ENCODE data around the gene SIK2.
"Not testable (repeated sequence)": the region's sequence is repeated elsewhere in the genome, so short reads cannot be mapped to it uniquely, and the experiment has no call there.

SIK2 gene

DNA sequence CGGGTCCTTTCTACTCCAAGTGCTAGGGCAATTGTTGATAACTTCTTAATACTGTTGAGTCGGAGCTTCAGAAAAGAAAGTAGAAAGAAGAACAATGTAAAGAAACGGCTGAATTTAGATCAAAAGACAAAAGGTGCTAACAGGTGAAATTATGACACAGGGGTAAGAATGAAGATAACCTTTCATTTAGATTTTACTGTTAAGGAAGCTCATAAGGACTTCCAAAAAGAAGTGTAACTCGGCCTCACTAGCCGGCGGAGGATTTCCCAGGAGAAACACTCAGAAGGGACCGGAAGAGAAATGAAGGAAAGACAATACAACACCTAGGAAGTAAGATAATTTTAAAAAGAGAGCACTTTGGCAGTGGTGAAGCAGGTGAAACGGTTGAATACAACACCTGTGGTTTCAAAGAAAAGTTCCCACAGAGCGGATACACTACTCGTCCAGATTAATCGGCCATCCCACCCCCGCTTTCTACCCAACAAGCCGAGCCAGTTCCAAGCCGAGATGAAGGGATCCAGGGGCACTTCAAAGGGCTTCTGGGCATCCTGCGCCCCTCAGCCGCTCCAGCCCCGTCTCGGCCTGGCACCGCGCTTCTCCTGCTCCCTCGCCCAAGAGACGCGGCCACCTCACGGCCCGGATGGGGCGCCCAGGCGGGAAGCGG is 163.2 kb downstream of the SIK2 start:
- DNase-seq: peak; percentile 19

DNA sequence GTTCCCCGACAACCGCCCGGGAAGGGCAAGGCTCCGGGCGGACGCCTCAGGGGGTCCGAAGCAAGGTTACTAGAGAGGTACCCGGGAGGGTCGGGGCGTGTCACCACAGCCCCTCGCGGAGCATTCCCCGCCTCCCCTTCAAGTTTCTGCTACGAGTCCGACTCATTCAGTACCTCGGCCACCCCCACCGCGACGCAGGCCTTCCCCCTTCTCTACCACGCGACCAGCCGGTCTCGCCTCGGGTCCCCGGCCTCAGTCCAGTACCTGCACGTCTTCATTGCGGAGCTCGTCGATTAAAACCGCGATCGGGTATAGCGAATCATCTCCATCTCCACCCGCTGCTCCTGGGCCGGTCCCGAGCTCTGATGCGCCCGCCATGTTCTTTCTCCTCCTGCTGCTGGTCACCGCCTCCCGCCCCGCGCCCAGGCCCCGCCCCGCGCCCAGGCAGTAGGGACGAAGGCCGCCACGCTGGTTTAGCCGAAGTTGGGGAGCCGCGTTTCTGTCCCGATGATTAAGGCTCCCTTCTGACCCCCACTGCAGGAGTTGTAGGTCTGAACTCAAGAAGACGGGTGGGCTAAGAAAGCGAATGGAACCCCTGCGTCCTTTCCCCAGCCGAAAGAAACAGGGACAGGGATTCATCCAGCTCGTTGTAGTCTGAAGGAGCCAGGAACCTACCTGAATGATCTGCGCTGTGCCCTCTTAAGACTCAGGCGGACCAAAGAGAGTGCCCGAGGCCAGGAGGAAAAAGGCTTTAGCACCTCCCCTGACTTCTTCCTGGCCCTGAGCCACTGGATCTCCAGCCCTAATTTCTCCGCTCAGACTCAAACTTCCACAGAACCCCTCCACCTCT is 164.0 kb downstream of the SIK2 start, which contains the start of gene PPP2R1B:
PPP2R1B (minus strand) TSS at position 406 of the 850 bp plus-strand sequence; CDS start at position 378, 28 bp downstream.
- DNase-seq: peak; percentile 36

DNA sequence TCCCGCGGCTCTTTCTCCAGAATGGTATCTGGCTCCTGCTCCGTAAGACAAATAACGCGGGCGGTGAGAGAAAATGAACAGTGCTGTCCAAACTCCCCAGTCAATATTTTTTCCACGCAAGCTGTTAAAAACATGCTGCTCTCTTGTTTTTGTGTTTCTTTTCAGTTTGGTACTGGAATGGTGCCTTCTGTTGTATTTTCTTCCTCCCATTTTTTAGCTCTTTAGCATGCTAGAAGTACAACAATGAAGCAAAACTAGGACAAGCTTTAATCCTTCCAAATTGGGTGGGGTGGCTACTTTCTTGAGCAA is 164.5 kb downstream of the SIK2 start:
- DNase-seq: no peak

DNA sequence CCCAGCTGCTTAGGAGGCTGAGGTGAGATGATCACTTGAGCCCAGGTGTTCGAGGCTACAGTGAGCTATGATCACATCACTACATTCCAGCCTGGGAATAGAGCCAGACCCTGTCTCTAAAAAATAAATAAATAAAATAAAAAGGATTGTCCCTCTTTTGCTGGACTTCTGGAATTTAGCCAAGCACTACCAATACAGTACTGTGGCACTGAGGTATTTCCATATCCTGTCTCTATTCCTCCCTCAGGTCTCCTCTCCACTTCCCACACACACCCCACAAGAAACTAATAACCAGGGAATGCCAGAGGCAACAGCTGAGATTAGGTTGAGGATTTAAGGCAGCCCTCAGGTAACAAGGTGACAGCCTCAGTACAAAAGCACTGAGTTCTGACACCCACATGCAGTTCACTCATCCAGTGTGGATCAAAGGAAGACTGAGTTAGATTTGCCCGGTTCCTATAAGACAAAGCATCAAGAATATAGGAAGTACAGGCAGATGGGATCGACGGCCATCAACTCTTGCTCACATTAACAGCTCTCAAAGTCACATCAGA is 168.4 kb downstream of the SIK2 start:
- DNase-seq: peak; percentile 6

DNA sequence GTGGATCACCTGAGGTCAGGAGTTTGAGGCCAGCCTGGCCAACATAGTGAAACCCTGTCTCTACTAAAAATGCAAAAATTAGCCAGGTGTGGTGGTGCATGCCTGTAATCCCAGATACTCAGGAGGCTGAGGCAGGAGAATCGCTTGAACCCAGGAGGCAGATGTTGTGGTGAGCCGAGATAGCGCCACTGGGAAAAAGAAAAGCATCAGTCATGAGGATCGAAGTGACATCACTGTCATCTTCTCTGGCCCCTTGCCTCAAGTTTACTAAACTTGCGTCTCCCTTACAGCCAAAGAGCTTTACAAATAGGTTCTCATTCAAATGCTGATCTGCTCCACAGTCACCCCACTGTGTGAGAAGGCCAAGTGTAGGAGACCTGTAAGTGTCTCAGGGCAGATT is 169.0 kb downstream of the SIK2 start:
- DNase-seq: not testable (repeated sequence)

DNA sequence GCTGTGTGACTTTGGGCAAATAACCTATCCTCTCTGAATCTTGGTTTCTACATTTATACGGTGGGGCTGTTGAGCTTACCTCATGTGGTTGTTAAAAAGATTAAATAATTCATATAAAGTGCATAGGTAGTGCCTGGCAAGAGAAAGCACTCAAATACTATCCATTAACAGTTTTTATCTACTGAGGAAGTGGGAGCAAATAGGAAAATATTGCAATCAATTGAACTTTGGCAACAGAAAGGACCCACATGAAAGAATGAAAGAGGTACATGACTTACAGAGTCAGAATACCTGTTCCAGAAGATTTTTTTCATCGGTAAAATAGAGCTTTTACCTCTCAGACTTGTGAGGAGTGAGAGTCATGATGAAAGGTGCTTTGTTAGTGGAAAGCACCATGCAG is 170.3 kb downstream of the SIK2 start:
- no peak for DNase-seq

DNA sequence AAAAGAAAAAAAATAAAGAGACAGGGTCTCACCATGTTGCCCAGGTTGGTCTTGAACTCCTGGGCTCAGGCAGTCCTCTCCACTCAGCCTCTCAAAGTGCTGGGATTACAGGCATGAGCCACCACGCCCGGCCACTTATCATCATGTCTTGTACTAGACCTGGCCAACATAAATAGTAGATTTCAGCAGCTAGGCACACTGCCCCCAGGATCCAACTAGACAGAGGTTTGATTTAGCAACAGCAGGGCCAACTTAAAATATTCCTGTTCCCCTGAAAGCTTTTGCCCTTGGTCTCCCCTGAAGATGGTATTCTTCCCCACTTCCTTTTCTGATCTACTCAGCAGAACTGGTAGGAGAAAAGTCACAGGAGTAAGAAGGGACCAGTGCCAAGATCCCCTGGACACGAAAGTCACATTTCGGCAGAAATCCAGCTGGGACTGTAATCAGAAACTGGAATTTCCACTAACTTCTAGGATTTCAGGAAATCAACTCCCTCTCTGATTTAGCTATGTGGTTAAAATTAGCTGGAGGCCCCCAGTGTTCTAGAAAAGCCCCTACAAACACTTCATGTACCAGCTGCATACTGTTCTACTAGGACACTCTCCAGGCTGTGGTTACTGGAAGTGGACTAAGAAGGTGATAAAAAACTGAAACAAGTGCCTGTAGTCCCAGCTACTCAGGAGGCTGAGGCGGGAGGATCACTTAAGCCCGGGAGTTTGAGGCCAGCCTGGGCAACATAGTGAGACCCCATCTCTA is 172.9 kb downstream of the SIK2 start:
- no peak for DNase-seq

DNA sequence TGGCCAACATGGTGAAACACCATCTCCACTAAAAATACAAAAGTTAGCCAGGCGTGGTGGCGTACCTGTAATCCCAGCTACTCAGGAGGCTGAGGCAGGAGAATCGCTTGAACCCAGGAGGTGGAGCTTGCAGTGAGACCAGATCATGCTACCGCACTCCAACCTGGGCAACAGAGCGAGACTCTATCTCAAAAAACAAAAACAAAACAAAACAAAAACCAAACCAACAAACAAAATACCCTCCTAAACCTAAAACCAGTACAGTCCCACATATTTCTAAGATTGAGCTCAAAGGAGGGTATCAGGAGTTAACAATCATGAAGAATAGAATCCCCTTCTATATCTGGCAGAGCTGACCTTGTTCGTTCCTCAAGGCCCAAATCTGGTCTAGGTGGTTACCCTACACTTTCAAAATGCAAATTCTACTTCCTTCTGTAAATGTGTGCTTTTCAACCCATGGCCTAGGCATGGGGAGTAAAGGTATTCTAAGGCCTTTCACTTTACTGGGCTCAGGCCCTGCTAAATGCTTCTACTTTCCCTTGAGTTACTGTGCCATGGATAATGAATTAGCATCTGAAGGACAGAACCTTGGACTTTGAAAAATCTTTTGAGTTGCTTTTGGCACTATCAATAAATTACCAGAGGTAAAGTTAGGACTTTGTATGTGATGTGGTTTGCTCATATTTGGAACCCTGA is 174.3 kb downstream of the SIK2 start:
- no peak for DNase-seq

DNA sequence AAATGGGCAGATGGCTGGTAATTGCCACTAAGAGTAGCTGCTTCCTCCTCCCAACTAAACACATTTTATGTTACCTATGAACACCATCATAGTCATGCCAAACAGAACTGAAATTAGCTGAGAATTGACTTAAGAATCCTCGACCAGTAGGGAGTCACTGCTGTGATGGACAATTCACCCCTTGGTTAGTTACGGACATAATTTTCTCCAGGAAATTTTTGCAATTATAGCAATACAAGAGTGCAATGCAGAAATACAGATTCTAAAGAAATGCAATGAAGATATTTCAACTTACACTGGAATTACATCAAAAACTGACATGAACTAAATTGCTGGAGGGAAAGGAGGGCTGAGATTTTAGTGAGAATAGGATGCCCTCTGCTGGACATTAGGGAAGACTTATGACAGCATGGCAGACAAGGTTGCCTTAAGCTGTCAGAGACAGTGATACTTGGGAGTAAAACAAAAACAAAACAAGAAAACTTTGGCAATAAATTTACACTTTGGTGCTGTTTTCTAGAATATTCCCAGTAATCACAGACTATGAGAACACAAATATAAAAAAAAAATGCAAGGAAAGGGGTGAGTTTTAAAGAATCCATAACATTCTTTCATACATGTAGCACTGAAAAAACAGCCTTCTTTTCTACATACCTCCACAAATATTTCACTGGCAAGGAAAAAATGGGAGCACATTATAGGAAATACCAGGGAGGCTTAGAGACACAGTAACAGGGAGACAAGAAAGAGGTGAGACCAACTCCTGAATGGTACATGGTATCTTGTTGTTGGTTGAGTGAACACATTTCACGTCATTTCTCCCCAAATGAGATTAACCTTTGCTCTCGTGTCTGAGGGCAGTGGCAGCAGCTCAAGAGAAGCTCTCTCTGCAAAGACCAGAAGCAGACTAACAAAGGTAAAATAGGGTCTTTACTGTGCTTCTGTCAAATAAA is 175.1 kb downstream of the SIK2 start:
- peak; percentile 70 for DNase-seq

DNA sequence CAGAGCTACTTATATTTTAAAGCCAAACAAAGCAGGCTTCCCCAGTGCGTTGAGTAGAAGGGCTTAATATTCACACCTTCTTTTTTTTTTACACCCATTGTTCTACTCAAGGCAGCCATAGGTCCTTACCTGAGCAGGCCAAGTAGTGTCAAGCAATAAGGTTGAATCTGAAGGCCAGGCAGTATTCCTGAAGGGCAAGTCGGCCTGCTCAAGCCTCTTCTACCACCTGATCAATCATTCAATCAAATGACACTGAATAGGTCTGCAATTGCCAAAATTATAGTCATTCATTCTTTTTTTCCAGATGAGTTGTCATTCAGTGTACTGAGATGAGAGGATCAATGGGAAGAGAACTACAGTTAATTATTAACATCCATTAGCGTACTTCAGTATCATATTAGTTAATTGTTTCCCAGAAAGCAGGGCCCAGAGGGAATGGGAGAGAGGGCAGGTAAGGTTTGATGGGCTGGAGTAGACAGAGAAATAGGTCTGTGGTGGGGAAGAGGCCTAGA is 175.9 kb downstream of the SIK2 start:
- no peak for DNase-seq

DNA sequence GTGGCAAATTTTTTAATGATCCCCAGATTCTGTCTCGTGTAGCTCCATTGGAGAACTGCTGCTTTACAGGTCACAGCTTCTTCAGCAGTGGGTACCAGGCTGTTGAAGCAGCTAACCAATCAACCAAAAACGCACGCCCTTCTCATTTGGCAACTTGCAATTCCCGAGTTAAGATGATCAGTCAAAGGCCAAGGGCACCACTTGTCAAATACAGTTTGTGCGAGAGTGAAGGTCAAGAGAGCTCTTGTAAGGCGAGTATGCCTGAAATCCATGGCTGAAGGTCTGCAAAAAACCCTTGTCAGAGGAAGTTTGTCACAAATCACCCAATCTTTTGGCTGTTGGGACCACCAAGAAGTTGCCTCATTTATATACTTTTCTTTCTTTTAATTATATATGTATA is 176.9 kb downstream of the SIK2 start:
- DNase-seq: no peak
